HL-60 (cell line): Measurements from ENCODE around the gene SCNN1G.

Experiments
- DNase-seq, 2 experiments: peaks; one replicate each; pipeline ENCODE4 v3.0.0-alpha.2; 2010 to 2020; ENCODE audit warnings: low read depth in 1 of 2, low spot score in 1 of 2
- H3K27ac ChIP-seq: fragments of 250-450 bp; sonication (Bioruptor Pico); replicated peaks from 2 replicates; pipeline ENCODE4 v1.5.1; 2020; ENCODE audit warnings: mild to moderate bottlenecking, moderate library complexity
- H3K27me3 ChIP-seq: fragments of 250-450 bp; sonication (Bioruptor Pico); 2 replicates; pipeline ENCODE4 v1.5.1; 2021; ENCODE audit warnings: mild to moderate bottlenecking, moderate library complexity; ENCODE audit not compliant: insufficient read depth, poor library complexity, severe bottlenecking
- H3K4me3 ChIP-seq: replicated peaks from 2 replicates; pipeline ENCODE4 v1.5.1; 2011; ENCODE audit warnings: mild to moderate bottlenecking, control low read depth, low read length; ENCODE audit not compliant: insufficient read depth
- CTCF ChIP-seq: IDR thresholded peaks from one replicate; pipeline ENCODE4 v1.5.1; 2011; ENCODE audit warnings: low read length, control low read depth, inconsistent platforms; ENCODE audit not compliant: insufficient read depth
- GABPA ChIP-seq: IDR thresholded peaks from 2 replicates; pipeline ENCODE4 v1.6.1; 2012; ENCODE audit warnings: low read depth
- POLR2AphosphoS5 ChIP-seq: IDR thresholded peaks from 2 replicates; pipeline ENCODE4 v1.6.1; 2012; ENCODE audit warnings: low read depth
- REST ChIP-seq: IDR thresholded peaks from 2 replicates; pipeline ENCODE4 v1.6.1; 2012; ENCODE audit warnings: low read depth; ENCODE audit not compliant: insufficient replicate concordance
- SPI1 ChIP-seq: IDR thresholded peaks from 2 replicates; pipeline ENCODE4 v1.6.1; 2012; ENCODE audit warnings: low read depth, mild to moderate bottlenecking, borderline replicate concordance

The SCNN1G gene

GRCh38 chr16:23227529-23227928 is 45.0 kb downstream of the SCNN1G start:
- Histone ChIP-seq H3K4me3 (no peak overlapping the region), H3K27me3 (peaks cover 2% of the 10 kb centered on the region), H3K27ac (no peak overlapping the region)
- DNase-seq: no peak
- TF ChIP-seq REST (no peak), SPI1 (no peak), POLR2AphosphoS5 (no peak)

GRCh38 chr16:23229714-23230113 is 47.2 kb downstream of the SCNN1G start:
- TF ChIP-seq CTCF (no peak), SPI1 (no peak), POLR2AphosphoS5 (no peak), GABPA (no peak), REST (no peak)
- H3K4me3 ChIP-seq: no peak overlapping the region
- H3K27ac ChIP-seq: no peak overlapping the region
- H3K27me3 ChIP-seq: no peaks in the 10 kb centered on the region
- DNase-seq: no peak

GRCh38 chr16:23232806-23233205 is 50.3 kb downstream of the SCNN1G start:
- H3K4me3 ChIP-seq: no peak overlapping the region
- DNase-seq: no peak
- H3K27ac ChIP-seq: no peak overlapping the region

More at GRCh38 chr16:23232806-23233205, 50.3 kb downstream of the SCNN1G start:
- no peaks in the 10 kb centered on the region for H3K27me3 ChIP-seq
- TF ChIP-seq CTCF: no peak
- TF ChIP-seq GABPA: no peak
- TF ChIP-seq SPI1: no peak
- TF ChIP-seq REST: no peak
- no peak for TF ChIP-seq POLR2AphosphoS5
